Colonic mucosa (tissue), 4 donors: ENCODE results near the gene ANKRD18B. TPM values are rescaled to one million over a fixed set of nuclear protein-coding genes. Genes with fewer than 3 reads are reported as not detected.
"Not testable (repeated sequence)": the region's sequence is repeated elsewhere in the genome, so short reads cannot be mapped to it uniquely, and the experiment has no call there.

Source experiments
- DNase-seq: peaks from one replicate; pipeline ENCODE4 v3.0.0-alpha.2; 2020
- H3K27ac ChIP-seq: fragments of 200-600 bp; one replicate; pipeline ENCODE4 v1.8.0; 2021
- H3K27me3 ChIP-seq: fragments of 200-600 bp; one replicate; pipeline ENCODE4 v1.8.0; 2021
- H3K36me3 ChIP-seq: fragments of 200-600 bp; one replicate; pipeline ENCODE4 v1.8.0; 2021
- H3K4me1 ChIP-seq: fragments of 200-600 bp; one replicate; pipeline ENCODE4 v1.8.0; 2021; ENCODE audit warnings: mild to moderate bottlenecking
- H3K4me3 ChIP-seq: fragments of 200-600 bp; one replicate; pipeline ENCODE4 v1.8.0; 2021
- H3K9ac ChIP-seq, 2 donors: one replicate each; pipeline ENCODE4 v1.7.0; 2013; ENCODE audit warnings: control low read depth in 2 of 2, low read depth in 2 of 2, low read length in 2 of 2
- H3K9me3 ChIP-seq: fragments of 200-600 bp; one replicate; pipeline ENCODE4 v1.8.0; 2021
- CTCF ChIP-seq: fragments of 200-600 bp; IDR thresholded peaks from one replicate; pipeline ENCODE4 v1.8.0; 2022; ENCODE audit warnings: antibody characterized with exemption, mild to moderate bottlenecking
- intact Hi-C: fragments of 100-400 bp; cut with DNase I; formaldehyde crosslinking; loops from one replicate; pipeline ENCODE4 v1.14.1; 2022
- total RNA-seq, 2 donors: library from RNA; stranded (reverse); fragmentation: NEBNext Ultra II Directional in 1 of 2; extraction: Animal tissue kit (Norgen Biotek cat#: 25700) in 1 of 2; gene quantifications; one replicate each; pipeline ENCODE4 v1.2.1, GENCODE V29; 2021
- donor health status: healthy.
- donor health status: DM: no; HTN: no; CAD: no.
- donor health status: DM: no; HTN: no; CAD: no.

The ANKRD18B gene
- total RNA-seq: under 1 TPM in 1 of 2 donors, not detected in 1; 0.57 TPM

- H3K4me1 ChIP-seq, H3K9ac ChIP-seq, H3K27ac ChIP-seq, H3K9me3 ChIP-seq, intact Hi-C loops, H3K36me3 ChIP-seq: not testable (repeated sequence)
- H3K27me3 ChIP-seq: peaks cover 15% of the 10 kb centered on the region
- H3K4me3 ChIP-seq: peak within 1 kb of the TSS; percentile 31
- DNase-seq: peak; percentile 21
Measured at GRCh38 chr9:33523397-33524305, at the start of gene ANKRD18B. Gene ANKRD18B (plus strand): TSS chr9:33524251. CDS start chr9:33524490, 239 bp downstream.

GRCh38 chr9:33475357-33475756, 48.7 kb upstream of the ANKRD18B start:
- DNase-seq: no peak
- no peaks in the 10 kb centered on the region for H3K27me3 ChIP-seq
- no peak for TF ChIP-seq CTCF
- H3K9me3 ChIP-seq: no peaks in the 10 kb centered on the region
- no peak overlapping the region for H3K9ac ChIP-seq
- no peak overlapping the region for H3K4me3 ChIP-seq
- H3K27ac ChIP-seq: no peak overlapping the region
- intact Hi-C loops: no loop called here
- H3K4me1 ChIP-seq: no peaks in the 10 kb centered on the region
- H3K36me3 ChIP-seq: peaks cover 8% of the 10 kb centered on the region

- no peak overlapping the region for H3K9ac ChIP-seq
- no peaks in the 10 kb centered on the region for H3K4me1 ChIP-seq
- H3K27ac ChIP-seq: no peak overlapping the region
- no peak for DNase-seq
- intact Hi-C loops: no loop called here
- no peak for TF ChIP-seq CTCF
- no peak overlapping the region for H3K4me3 ChIP-seq
- no peaks in the 10 kb centered on the region for H3K9me3 ChIP-seq
- no peaks in the 10 kb centered on the region for H3K27me3 ChIP-seq
- no peaks in the 10 kb centered on the region for H3K36me3 ChIP-seq
Measured at GRCh38 chr9:33476503-33476902, 47.5 kb upstream of the ANKRD18B start.

- Histone ChIP-seq H3K9me3 (no peaks in the 10 kb centered on the region), H3K4me1 (no peaks in the 10 kb centered on the region), H3K9ac (no peak overlapping the region), H3K27ac (no peak overlapping the region), H3K27me3 (no peaks in the 10 kb centered on the region), H3K4me3 (no peak overlapping the region), H3K36me3 (no peaks in the 10 kb centered on the region)
- intact Hi-C loops: no loop called here
- no peak for DNase-seq
- no peak for TF ChIP-seq CTCF
Measured at GRCh38 chr9:33480106-33480505, 43.9 kb upstream of the ANKRD18B start.

- H3K4me3 ChIP-seq: no peak overlapping the region
- H3K4me1 ChIP-seq: no peaks in the 10 kb centered on the region
- H3K36me3 ChIP-seq: no peaks in the 10 kb centered on the region
- no peak overlapping the region for H3K9ac ChIP-seq
- DNase-seq: no peak
- H3K27ac ChIP-seq: no peak overlapping the region
- no peaks in the 10 kb centered on the region for H3K27me3 ChIP-seq
- no peak for TF ChIP-seq CTCF
- no peaks in the 10 kb centered on the region for H3K9me3 ChIP-seq
- intact Hi-C loops: no loop called here
Measured at GRCh38 chr9:33480976-33481375, 43.1 kb upstream of the ANKRD18B start.

GRCh38 chr9:33485312-33485711, 38.7 kb upstream of the ANKRD18B start:
- H3K27ac ChIP-seq, H3K4me3 ChIP-seq, H3K36me3 ChIP-seq, H3K4me1 ChIP-seq, H3K27me3 ChIP-seq, intact Hi-C loops, H3K9me3 ChIP-seq, DNase-seq, H3K9ac ChIP-seq: not testable (repeated sequence)
